ENCODE measurements around the gene GNAQ.

DNA sequence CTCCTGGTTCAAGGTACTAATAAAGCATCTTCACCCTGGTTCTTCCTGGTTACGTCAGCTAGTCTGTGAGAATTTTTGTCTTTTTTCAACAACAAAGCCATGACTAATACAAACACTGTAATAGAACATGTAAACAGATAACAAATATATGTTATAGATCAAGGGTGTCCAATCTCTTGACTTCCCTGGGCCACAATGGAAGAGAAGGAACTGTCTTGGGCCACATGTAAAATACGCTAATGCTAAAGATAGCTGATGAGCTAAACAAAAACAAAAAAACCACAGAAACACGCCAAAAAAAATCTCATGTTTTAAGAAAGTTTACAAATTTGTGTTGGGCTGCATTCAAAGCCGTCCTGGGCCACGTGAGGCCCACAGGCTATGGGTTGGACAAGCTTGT lies 259.0 kb downstream of the GNAQ start:
- TF ChIP-seq CTCF (IDR thresholded peaks at IDR 0.05) (no peak), POLR2A (IDR thresholded peaks at IDR 0.05) (no peak)

All from upper lobe of left lung (tissue), 4 donors.